CD4-positive, CD25-positive, alpha-beta regulatory T cell (primary cell): ENCODE data around the gene ANKRD27. TPM values are rescaled to one million over a fixed set of nuclear protein-coding genes. Genes with fewer than 3 reads are reported as not detected.
A peak's percentile ranks its signal among the peaks of the same experiment; 100 is the strongest.
"Not testable (repeated sequence)": the region's sequence is repeated elsewhere in the genome, so short reads cannot be mapped to it uniquely, and the experiment has no call there.

Experiments
- ATAC-seq, 2 donors: fragments of 150-1000 bp; cut with Tn5 transposase; one replicate each; pipeline ENCODE4 v1.10.0; 2021; ENCODE audit warnings: low read depth in 2 of 2, moderate number of reproducible peaks in 2 of 2, moderate library complexity in 1 of 2
- DNase-seq, 3 donors: peaks; one replicate each; pipeline versions ENCODE4 v3.0.0 to v3.0.0-alpha.2; 2012 to 2022; ENCODE audit warnings: mixed read lengths in 1 of 3
- H3K27ac ChIP-seq: one replicate; pipeline ENCODE4 v1.7.0; 2013; ENCODE audit warnings: mild to moderate bottlenecking, low read length; ENCODE audit not compliant: insufficient read depth, poor library complexity, severe bottlenecking
- H3K27me3 ChIP-seq: one replicate; pipeline ENCODE4 v1.7.0; 2013; ENCODE audit warnings: low read length; ENCODE audit not compliant: control insufficient read depth, insufficient read depth
- H3K36me3 ChIP-seq: one replicate; pipeline ENCODE4 v1.7.0; 2013; ENCODE audit warnings: mild to moderate bottlenecking, low read length, moderate library complexity; ENCODE audit not compliant: control insufficient read depth, insufficient read depth
- H3K4me1 ChIP-seq: 2 replicates; pipeline ENCODE4 v1.7.0; 2013; ENCODE audit warnings: mild to moderate bottlenecking, low read length; ENCODE audit not compliant: insufficient read depth, control insufficient read depth, poor library complexity, severe bottlenecking
- H3K4me3 ChIP-seq: one replicate; pipeline ENCODE4 v1.7.0; 2013; ENCODE audit warnings: low read depth, mild to moderate bottlenecking, low read length, moderate library complexity
- H3K9me3 ChIP-seq, 2 experiments: 1 replicate in 1 of 2; 2 replicates in 1 of 2; pipeline ENCODE4 v1.7.0; 2013; ENCODE audit warnings: low read length in 2 of 2, mild to moderate bottlenecking in 1 of 2, moderate library complexity in 1 of 2; ENCODE audit not compliant: control insufficient read depth in 2 of 2
- H3K27ac Mint-ChIP-seq, 3 donors: one replicate each; pipeline ENCODE4 v1.8.0; 2020 to 2022; ENCODE audit warnings: mild to moderate bottlenecking in 3 of 3, mixed read lengths in 3 of 3, moderate library complexity in 2 of 3
- H3K27me3 Mint-ChIP-seq: one replicate; pipeline ENCODE4 v1.8.0; 2022; ENCODE audit warnings: mild to moderate bottlenecking, mixed read lengths
- H3K36me3 Mint-ChIP-seq: one replicate; pipeline ENCODE4 v1.8.0; 2020; ENCODE audit warnings: mixed read lengths
- H3K4me1 Mint-ChIP-seq, 4 donors: one replicate each; pipeline ENCODE4 v1.8.0; 2020 to 2022; ENCODE audit warnings: mixed read lengths in 4 of 4, mild to moderate bottlenecking in 1 of 4
- H3K4me3 Mint-ChIP-seq, 4 donors: one replicate each; pipeline ENCODE4 v1.8.0; 2020 to 2022; ENCODE audit warnings: mild to moderate bottlenecking in 4 of 4, mixed read lengths in 4 of 4, moderate library complexity in 3 of 4
- H3K9me3 Mint-ChIP-seq, 7 donors: one replicate each; pipeline ENCODE4 v1.8.0; 2020 to 2022; ENCODE audit warnings: mixed read lengths in 7 of 7, mild to moderate bottlenecking in 3 of 7, moderate library complexity in 2 of 7
- polyA plus RNA-seq, 4 donors: library from polyadenylated mRNA; unstranded; fragments of 300-500 nt; fragmentation: Illumina TruSeq; gene quantifications; one replicate each; pipeline ENCODE4 v1.2.3, GENCODE V29; 2021
- total RNA-seq: library from RNA; stranded (reverse); gene quantifications from one replicate; pipeline ENCODE4 v1.2.3, GENCODE V29; 2022

ANKRD27 gene
- total and polyA plus RNA-seq, 5 donors from 2014 or later, result 17.2 to 39.0 (median 19.7) TPM

DNA sequence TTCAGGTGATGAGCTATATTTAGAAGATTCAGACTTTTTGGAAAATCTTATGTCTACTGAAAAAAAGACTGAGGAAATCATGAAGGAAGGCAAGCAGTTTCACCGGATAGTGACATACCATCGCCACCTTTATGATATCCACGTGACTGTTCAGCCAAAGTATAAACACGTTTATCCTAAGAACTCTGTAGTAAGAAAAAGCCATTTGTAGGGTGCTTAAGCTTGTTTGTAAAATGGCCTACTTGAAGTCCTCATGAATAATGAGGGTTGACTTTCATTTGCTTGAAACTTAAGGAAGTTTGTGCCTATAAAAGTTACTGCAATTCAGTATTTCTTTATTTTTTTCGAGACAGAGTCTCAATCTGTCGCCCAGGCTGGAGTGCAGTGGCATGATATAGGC, 36.8 kb upstream of the ANKRD27 start:
- Histone ChIP-seq H3K36me3 (peaks cover 31% of the 10 kb centered on the region), H3K9me3 (no peaks in the 10 kb centered on the region), H3K4me1 (peaks cover 3% of the 10 kb centered on the region), H3K27me3 (no peaks in the 10 kb centered on the region), H3K4me3 (no peak overlapping the region), H3K27ac (no peak overlapping the region)
- H3K9me3 Mint-ChIP-seq, result no peaks in the 10 kb centered on the region
- H3K27ac Mint-ChIP-seq, result no peak overlapping the region
- ATAC-seq, result no peak
- peaks cover 11% of the 10 kb centered on the region for H3K36me3 Mint-ChIP-seq
- no peak for DNase-seq
- no peak overlapping the region for H3K4me3 Mint-ChIP-seq
- H3K27me3 Mint-ChIP-seq, result no peaks in the 10 kb centered on the region
- peaks cover 0 to 21% (median 17%) of the 10 kb centered on the region in 4 donors for H3K4me1 Mint-ChIP-seq

DNA sequence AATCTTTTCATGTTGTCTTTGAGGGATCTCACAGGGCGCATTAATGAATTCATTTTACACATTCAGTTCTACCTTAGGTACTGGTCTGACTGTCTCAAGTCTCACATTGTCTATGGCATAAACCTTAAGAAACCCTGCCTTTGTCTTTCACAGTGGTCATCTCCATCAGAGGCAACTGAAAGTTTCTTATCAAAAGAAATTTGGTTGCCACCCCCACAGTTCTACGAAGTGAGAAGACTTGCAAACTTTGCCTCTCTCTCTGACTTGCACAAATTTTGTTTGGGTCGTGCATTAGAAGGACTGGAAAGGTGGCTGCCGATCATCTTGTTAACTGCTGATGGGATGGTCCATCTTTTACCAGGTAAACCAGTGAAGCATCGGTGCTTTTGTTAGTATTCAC, 34.1 kb upstream of the ANKRD27 start:
- H3K9me3 Mint-ChIP-seq, result peaks cover 0 to 5% (median 2%) of the 10 kb centered on the region in 7 donors
- no peak for ATAC-seq
- Histone ChIP-seq H3K4me1 (peaks cover 3% of the 10 kb centered on the region), H3K36me3 (peaks cover 38% of the 10 kb centered on the region), H3K4me3 (no peak overlapping the region), H3K27me3 (no peaks in the 10 kb centered on the region), H3K9me3 (peaks cover 4 to 7% of the 10 kb centered on the region in 2 experiments), H3K27ac (no peak overlapping the region)
- no peak for DNase-seq
- H3K36me3 Mint-ChIP-seq, result peaks cover 12% of the 10 kb centered on the region
- no peaks in the 10 kb centered on the region for H3K27me3 Mint-ChIP-seq
- peak overlapping the region in 1 of 4 donors; percentile 7 for H3K4me3 Mint-ChIP-seq
- peak overlapping the region in 1 of 3 donors; percentile 40 for H3K27ac Mint-ChIP-seq
- H3K4me1 Mint-ChIP-seq, result peaks cover 0 to 23% (median 21%) of the 10 kb centered on the region in 4 donors

DNA sequence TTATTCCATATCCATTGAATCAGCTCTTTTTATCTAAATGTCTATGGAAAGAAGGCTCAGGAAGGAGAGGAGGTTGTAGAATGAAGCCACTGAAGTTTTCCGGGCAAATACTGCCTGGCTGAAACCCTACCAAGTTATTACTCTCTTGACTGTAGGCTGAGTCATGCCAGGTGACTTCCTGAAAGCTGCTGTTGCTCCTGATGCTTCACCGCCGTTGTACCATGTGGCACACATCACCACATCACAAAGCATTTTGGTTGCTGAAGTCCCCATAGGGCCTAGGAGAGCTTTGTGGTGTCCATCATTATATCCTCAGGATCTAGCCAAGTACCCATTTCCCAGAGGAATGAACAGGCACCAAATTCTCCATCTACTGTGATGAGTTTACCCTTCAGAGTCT, 33.5 kb upstream of the ANKRD27 start:
- Histone ChIP-seq H3K9me3 (peaks cover 7 to 11% of the 10 kb centered on the region in 2 experiments), H3K27ac (no peak overlapping the region), H3K4me3 (no peak overlapping the region), H3K36me3 (peaks cover 34% of the 10 kb centered on the region), H3K27me3 (no peaks in the 10 kb centered on the region), H3K4me1 (peaks cover 3% of the 10 kb centered on the region)
- Mint-ChIP-seq H3K4me1 (peaks cover 0 to 23% (median 21%) of the 10 kb centered on the region in 4 donors), H3K9me3 (peaks cover 0 to 8% (median 4%) of the 10 kb centered on the region in 7 donors), H3K36me3 (peaks cover 13% of the 10 kb centered on the region), H3K27me3 (no peaks in the 10 kb centered on the region), H3K4me3 (peak overlapping the region in 2 of 4 donors; percentile 7), H3K27ac (peak overlapping the region; percentile 26 to 52 (median 40))
- peak in 1 of 3 donors; percentile 64 for DNase-seq
- ATAC-seq, result peak; percentile 96

DNA sequence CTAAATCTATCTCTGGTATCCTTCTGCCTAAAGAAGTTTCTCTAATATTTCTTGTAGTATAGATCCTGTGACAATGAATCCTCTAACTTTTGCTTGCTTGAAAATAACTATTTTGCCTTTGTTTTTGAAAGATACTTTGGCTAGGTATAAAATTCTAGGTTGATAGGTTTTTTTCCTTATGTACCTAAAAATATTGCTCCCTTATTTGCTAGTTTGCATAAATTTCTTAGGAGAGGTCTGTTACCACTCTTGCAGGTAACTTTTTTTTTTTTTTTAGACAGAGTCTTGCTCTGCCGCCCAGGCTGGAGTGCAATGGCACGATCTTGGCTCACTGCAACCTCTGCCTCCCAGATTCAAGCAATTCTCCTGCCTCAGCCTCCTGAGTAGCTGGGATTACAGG, 29.0 kb upstream of the ANKRD27 start:
- Mint-ChIP-seq H3K4me3 (peak overlapping the region in 1 of 4 donors; percentile 32), H3K36me3 (peaks cover 35% of the 10 kb centered on the region), H3K9me3 (peaks cover 0 to 11% (median 4%) of the 10 kb centered on the region in 7 donors), H3K4me1 (peaks cover 5 to 46% (median 39%) of the 10 kb centered on the region in 4 donors)
- not testable (repeated sequence) for H3K27ac ChIP-seq, H3K27me3 Mint-ChIP-seq, H3K4me3 ChIP-seq, H3K27me3 ChIP-seq, ATAC-seq, H3K4me1 ChIP-seq, DNase-seq, H3K27ac Mint-ChIP-seq
- peaks cover 7 to 15% of the 10 kb centered on the region in 2 experiments for H3K9me3 ChIP-seq
- peaks cover 34% of the 10 kb centered on the region for H3K36me3 ChIP-seq

DNA sequence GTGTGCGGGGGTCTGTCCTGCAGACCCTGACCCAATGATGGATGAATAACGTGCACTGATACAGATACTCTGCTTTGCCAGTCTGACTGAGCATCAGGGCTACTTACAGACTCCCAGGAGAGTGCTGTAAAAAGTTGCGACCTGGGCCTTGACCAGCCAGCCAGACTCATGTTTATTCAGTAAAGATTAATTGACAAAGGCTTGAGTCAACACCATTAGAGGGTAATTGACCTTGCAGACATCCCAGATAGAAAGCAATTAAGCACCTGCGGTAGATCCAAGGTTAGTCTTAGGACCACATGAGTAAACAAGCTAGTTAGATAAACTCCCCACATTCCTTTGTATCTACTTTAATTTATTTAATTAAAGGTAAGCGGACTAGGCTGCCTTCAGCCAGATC, 27.0 kb upstream of the ANKRD27 start:
- Histone ChIP-seq H3K36me3 (peaks cover 36% of the 10 kb centered on the region), H3K4me1 (no peaks in the 10 kb centered on the region), H3K27me3 (no peaks in the 10 kb centered on the region), H3K27ac (no peak overlapping the region), H3K9me3 (peaks cover 7 to 15% of the 10 kb centered on the region in 2 experiments), H3K4me3 (no peak overlapping the region)
- no peak for DNase-seq
- Mint-ChIP-seq H3K9me3 (peaks cover 0 to 11% (median 4%) of the 10 kb centered on the region in 7 donors), H3K27me3 (no peaks in the 10 kb centered on the region), H3K4me3 (no peak overlapping the region), H3K36me3 (peaks cover 52% of the 10 kb centered on the region), H3K27ac (no peak overlapping the region), H3K4me1 (peaks cover 10 to 46% (median 40%) of the 10 kb centered on the region in 4 donors)
- ATAC-seq, result no peak

DNA sequence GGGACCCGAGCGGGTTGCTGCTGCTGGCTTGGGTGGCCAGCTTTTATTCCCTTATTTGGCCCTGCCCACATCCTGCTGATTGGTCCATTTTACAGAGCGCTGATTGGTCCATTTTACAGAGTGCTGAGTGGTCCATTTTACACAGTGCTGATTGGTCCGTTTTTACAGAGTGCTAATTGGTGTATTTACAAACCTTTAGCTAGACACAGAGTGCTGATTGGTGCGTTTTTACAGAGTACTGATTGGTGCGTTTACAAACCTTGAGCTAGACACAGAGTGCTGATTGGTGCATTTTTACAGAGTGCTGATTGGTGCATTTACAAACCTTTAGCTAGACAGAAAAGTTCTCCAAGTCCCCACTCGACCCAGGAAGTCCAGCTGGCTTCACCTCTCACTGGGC, 25.1 kb upstream of the ANKRD27 start:
- Mint-ChIP-seq H3K27ac (peak overlapping the region in 1 of 3 donors; percentile 45), H3K9me3 (peaks cover 0 to 11% (median 4%) of the 10 kb centered on the region in 7 donors), H3K36me3 (peaks cover 63% of the 10 kb centered on the region), H3K4me1 (peaks cover 18 to 58% (median 48%) of the 10 kb centered on the region in 4 donors)
- not testable (repeated sequence) for H3K4me3 Mint-ChIP-seq, H3K27me3 ChIP-seq, H3K27ac ChIP-seq, H3K4me3 ChIP-seq, ATAC-seq, H3K27me3 Mint-ChIP-seq, H3K4me1 ChIP-seq, DNase-seq
- Histone ChIP-seq H3K9me3 (peaks cover 7 to 15% of the 10 kb centered on the region in 2 experiments), H3K36me3 (peaks cover 45% of the 10 kb centered on the region)

DNA sequence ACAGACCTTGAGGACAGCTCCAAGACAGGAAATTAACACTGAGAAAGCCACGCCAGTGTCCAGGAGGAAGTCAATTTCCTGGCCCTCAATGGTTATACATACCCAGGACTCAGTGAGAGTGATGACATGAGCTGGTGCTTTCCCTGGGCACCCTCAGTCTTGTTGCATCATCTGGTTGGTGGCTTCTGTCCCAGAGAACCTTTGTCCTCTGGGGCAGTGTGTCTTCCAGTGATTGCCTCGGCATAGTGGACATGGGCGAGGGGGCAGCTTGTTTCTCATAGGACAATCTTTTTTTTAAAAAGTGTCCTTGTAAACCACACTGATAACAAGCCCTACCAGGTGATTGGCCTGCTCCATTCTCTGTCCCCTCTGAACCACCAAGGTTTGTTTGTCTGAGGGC, 21.8 kb upstream of the ANKRD27 start:
- peaks cover 36 to 77% (median 63%) of the 10 kb centered on the region in 4 donors for H3K4me1 Mint-ChIP-seq
- not testable (repeated sequence) for H3K27ac ChIP-seq, H3K27ac Mint-ChIP-seq, DNase-seq, H3K4me3 ChIP-seq, H3K27me3 ChIP-seq, ATAC-seq, H3K27me3 Mint-ChIP-seq, H3K9me3 ChIP-seq, H3K9me3 Mint-ChIP-seq
- Histone ChIP-seq H3K4me1 (peaks cover 27% of the 10 kb centered on the region), H3K36me3 (peaks cover 29% of the 10 kb centered on the region)
- H3K36me3 Mint-ChIP-seq, result peaks cover 43% of the 10 kb centered on the region
- peak overlapping the region in 1 of 4 donors; percentile 51 for H3K4me3 Mint-ChIP-seq

DNA sequence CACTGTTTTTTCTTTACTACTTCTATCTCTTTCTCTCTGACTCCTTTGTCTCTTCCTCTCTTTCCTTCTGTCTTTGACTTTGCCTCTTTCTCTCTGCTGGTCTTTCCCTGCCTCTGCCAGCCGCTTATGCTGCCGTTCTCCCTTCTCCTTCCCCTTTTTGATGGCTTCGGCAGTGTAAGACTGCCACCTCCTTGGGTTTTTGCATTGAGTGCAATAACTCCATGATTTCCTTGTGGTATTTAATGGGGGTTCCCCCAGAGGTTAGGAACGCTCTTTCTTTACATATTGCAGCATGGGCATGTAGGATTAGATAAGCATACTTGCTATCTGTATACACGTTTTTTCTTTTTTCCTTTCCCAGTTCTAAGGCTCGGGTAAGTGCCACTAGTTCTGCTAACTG, 20.5 kb upstream of the ANKRD27 start:
- peak overlapping the region in 2 of 3 donors; percentile 12 to 83 for H3K27ac Mint-ChIP-seq
- Histone ChIP-seq H3K36me3 (peaks cover 23% of the 10 kb centered on the region), H3K4me1 (peaks cover 34% of the 10 kb centered on the region)
- not testable (repeated sequence) for H3K27ac ChIP-seq, ATAC-seq, H3K9me3 Mint-ChIP-seq, H3K4me3 ChIP-seq, H3K27me3 Mint-ChIP-seq, H3K27me3 ChIP-seq, DNase-seq, H3K9me3 ChIP-seq
- H3K4me1 Mint-ChIP-seq, result peaks cover 36 to 79% (median 64%) of the 10 kb centered on the region in 4 donors
- peak overlapping the region; percentile 43 to 85 (median 64) for H3K4me3 Mint-ChIP-seq
- H3K36me3 Mint-ChIP-seq, result peaks cover 38% of the 10 kb centered on the region
